Inflammatory macrophage (primary cell): Measurements from ENCODE around the gene CALN1.

Source experiments
- DNase-seq, 2 donors: peaks; one replicate each; pipeline ENCODE4 v3.0.0-alpha.2; 2020 to 2022

CALN1 gene

DNA sequence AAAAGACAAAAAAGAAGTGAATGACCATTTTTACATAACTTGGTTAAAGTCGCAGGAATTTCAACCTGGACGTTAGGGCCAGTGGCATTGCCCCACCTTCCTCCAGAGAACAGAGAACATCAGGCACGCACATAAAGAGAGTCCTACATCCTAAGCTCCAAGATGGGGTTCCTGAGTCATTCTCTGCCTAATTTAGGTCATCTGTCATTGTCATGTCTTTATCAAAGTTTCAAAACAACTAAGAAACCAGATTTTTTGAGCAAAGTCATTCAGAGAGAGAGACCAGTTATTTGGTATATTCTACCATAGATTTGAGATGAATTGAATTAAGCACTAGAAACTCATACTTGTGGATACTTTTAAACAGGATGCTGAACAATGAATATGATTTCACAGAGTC lies 241.7 kb downstream of the CALN1 start:
- DNase-seq, result no peak

- DNase-seq, result no peak
Measured at GRCh38 chr7:72163271-72163670, 248.9 kb downstream of the CALN1 start.

DNA sequence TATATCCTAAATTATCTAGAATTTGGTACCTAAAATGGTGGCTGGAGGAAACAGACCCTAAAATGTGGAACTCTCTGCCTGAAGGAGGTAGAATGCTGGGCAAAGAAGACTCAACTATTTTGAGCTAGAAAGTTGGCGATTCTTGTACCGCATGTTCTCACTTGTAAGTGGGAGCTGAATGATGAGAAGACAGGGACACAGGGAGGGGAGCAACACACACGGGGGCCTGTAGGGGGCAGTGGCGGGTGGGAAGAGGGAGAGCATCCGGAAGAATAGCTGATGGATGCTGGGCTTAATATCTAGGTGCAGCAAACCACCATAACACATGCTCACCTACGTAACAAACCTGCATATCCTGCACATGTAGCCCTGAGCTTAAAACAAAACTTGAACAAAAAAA lies 250.6 kb downstream of the CALN1 start:
- no peak for DNase-seq

DNA sequence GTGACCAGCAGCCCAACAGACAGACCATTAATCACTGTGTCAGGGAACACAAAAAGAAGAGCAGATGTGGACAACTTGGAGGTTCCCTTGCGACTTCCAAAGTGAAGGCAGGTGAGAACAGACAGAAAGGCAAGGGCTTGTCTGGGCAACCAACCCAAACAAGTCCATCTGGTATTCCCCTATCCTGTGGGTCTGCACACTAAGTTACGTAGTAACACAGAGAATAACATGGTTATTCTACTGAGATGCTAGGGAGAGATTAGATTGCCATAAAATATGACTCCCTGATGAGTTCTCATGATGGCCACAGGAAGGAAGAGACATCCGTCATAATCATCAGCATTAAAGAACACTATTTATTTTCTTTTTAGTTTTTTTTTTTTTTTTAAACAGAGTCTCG lies 252.2 kb downstream of the CALN1 start:
- DNase-seq, result no peak

DNA sequence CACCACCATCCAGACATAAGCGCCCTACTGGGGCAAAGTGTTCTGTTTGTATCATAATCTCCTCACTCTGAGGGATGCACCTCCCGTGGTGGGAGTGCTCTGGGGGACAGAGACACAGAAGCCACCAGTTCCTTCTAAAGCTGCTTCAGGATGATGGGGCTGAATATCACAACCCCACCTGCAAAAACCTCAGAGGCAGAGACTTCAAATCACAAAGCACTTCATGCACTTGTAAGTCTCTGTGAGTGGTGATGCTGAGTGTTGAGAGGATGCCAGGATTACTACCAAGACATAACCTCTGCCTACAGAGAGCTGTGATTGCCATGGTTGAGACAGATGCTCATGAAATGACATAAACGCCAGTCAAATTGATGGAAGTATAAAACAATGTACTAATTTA lies 255.5 kb downstream of the CALN1 start:
- no peak for DNase-seq

DNA sequence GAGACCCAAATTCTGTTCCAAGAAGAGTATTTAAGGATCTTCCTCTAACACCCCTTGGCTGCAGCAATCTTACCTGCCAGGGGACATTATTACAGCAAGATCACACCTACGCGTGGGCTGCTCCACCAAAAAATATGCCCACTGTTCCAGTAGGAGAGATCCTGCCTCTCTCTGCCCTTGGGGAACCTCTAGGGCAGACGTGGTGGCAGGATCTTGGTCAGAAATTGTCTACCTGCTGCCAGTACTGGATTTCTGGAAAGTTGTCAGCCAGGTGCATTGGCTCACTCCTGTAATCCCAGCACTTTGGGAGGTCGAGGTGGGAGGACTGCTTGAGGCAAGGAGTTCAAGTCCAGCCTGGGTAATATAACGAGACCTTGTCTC lies 259.0 kb downstream of the CALN1 start:
- DNase-seq, result no peak

- DNase-seq, result no peak
Measured at GRCh38 chr7:72152161-72153131, 259.7 kb downstream of the CALN1 start.

DNA sequence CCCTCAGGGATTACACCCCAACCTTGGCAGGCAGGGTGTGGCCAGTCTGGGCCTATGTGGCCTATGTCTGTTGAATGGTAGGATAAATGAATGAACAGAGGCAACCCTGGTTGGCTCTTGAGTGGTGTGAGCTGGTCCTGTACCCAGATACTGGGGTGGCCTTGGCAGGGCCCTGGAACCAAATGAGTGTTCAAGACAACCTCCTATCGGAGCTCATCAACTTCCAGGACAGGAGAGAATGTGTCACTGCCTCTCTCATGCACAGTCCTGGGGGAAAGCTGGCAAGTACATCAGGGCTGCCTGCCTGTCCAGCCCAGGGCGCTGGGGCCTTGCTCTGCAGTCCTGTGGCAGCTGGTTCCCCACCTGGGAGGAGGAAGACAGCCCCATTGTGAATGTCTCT lies 271.6 kb downstream of the CALN1 start:
- DNase-seq, result no peak

DNA sequence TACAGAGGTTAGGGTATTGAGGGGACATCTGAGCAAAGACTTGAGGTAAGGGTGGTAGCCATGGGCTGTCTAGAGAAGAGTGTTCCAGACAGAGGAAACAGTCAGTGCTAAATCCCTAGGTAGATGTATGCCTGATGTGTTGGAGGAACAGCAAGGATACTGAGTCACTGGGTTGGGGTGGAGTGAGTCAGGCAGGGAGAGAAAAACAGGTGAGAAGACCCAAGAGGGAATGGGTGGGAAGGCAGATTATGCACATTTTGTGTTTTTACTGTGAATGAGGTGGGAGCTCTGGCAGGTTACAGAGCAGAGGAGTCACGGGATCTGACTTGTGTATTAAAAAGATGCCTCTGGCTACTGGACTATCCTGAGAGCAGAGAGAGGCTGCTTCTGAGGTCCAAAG lies 285.0 kb downstream of the CALN1 start:
- no peak for DNase-seq

- DNase-seq, result no peak
Measured at GRCh38 chr7:72123913-72124312, 288.2 kb downstream of the CALN1 start.

DNA sequence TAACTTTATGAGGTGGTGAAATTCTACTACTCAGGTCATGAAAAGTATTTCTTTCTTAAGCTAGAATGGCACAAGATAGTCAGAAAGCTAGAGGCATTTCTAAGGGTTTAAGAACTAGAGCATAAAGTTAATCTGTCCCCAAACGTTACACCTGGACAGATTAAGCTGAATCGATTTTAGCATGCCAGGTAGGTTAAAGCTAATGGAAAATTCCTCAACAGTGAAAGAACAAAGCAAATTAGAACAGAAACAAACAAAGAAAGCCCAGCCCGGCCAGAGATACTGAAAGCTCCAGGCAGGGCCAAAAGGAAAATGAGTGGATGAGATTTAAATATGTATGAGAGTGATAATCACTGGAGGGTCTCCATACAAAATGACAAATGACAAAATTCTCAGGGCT lies 293.8 kb downstream of the CALN1 start:
- no peak for DNase-seq

GRCh38 chr7:72114129-72114528 lies 298.0 kb downstream of the CALN1 start:
- no peak for DNase-seq

GRCh38 chr7:72112992-72113391 lies 299.1 kb downstream of the CALN1 start:
- no peak for DNase-seq

DNA sequence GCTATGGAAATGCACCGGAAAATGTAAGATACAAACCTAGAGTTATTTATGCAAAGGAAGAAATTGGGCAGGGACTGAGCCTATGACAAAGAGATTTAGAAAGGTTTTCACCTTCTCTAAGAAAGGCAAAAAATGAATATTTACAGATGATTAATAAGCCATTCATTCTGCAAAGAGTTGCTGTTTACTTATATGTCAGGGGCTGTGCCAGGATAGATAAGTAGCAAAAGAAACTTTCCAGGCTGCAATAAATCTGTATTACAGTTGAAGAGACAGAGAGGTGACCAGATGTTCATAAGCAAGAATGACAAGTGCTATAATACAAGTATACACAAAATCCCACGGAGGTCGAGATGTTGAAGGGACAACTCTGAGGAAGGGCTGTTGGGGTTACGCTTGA lies 299.6 kb downstream of the CALN1 start:
- DNase-seq, result no peak

DNA sequence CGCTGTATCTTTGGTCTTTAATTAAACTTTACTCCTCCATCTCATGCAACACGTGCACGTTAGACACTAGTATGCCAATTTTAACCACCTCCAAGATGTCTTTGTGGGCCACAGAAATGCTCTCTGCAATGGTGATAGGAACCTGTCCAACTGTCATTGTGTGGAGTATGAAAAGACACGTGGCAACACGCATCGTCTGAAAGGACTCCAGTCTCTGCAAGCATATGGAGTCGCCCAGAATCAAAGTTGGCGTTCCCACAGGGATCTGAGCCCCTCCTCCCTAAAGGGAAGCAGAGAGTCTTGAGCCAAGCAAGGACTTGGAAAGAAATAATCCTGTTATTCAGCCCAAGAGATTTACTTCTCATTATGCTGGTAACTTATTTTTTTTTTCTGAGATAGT lies 301.1 kb downstream of the CALN1 start:
- DNase-seq, result no peak

DNA sequence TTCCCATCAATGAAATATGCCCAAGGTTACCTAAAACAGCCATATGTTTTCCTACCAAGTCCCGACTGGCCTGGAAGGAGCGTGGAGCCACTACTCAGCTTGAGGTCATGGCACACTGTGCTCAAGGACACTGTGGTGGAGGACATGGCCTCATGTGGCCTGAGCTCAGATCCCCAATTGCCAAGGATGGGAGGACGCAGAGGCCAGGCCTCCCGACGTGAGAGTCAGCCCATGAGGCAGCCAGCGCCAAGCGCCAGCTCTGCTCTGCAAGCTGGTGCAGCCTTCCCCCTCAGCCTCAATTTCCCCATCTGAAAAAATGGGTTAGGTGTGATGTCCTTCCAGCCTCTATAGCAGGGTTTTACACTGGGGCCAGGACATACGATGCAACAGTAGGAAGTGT lies 302.6 kb downstream of the CALN1 start:
- DNase-seq, result no peak

GRCh38 chr7:72106405-72106804 lies 305.7 kb downstream of the CALN1 start:
- no peak for DNase-seq

DNA sequence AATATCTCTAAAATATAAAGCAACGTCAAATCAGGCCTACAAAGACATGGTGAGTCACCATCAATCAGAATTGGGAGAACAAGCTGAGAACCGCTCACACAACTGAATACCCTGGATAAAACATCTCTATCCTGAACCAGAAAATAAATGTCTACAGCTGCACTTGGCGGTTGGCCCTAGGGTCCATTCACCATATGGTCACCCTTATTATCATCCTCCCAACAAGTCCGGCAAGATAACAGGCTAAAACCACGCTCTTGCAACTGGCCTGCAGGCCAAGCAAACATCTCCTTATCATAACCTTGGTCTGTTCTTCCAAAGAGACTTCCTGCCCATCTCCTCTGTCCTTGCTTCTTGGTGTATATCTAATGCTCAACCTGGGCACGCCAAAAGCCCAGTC lies 310.7 kb downstream of the CALN1 start:
- no peak for DNase-seq

DNA sequence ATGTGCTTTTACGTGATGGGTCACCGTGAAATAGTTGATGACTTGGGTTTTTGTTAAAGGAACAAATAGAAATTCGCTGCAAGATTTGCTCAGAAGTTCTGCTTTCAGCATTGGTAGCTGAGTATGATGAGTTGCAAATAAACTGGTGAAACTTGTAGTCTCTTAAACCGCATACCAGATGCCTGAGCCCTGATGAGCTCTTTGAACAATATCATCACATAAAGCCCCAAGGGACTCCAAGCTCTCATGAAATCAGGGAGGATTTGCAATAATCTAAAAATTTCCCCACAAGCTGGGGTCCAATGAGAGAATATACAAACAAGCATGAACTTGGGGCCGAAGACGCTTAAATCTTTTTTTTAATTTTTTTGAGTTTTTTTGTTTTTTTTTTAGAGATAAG lies 312.4 kb downstream of the CALN1 start:
- no peak for DNase-seq

- DNase-seq, result no peak
Measured at GRCh38 chr7:72098807-72099580, 313.1 kb downstream of the CALN1 start.

- DNase-seq, result no peak
Measured at GRCh38 chr7:72097226-72097625, 314.9 kb downstream of the CALN1 start.

- no peak for DNase-seq
Measured at GRCh38 chr7:72092769-72093168, 319.4 kb downstream of the CALN1 start.

DNA sequence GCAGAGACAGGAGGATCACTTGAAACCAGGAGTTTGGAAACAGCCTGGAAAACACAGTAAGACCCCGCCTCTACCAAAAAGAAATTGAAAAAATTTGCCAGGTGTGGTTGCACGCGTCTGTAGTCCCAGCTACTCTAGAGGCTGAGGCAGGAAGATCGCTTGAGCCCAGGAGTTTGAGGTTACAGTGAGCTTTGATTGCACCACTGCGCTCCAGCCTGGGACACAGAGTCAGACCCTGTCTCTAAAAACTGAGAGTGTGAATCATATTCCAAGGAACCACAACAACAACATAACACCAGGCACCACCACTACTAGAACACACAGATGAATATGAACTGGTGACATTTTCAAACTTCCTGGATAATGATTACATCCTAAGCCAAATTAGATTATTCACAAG lies 324.2 kb downstream of the CALN1 start:
- DNase-seq, result no peak
